ENCODE data around the gene LETMD1. TPM values are rescaled to one million over a fixed set of nuclear protein-coding genes. Genes with fewer than 3 reads are reported as not detected.
A peak's percentile ranks its signal among the peaks of the same experiment; 100 is the strongest.

LETMD1 gene
- total RNA-seq, 4 donors from 2014 or later = 62.9 to 106 (median 86.7) TPM

DNA sequence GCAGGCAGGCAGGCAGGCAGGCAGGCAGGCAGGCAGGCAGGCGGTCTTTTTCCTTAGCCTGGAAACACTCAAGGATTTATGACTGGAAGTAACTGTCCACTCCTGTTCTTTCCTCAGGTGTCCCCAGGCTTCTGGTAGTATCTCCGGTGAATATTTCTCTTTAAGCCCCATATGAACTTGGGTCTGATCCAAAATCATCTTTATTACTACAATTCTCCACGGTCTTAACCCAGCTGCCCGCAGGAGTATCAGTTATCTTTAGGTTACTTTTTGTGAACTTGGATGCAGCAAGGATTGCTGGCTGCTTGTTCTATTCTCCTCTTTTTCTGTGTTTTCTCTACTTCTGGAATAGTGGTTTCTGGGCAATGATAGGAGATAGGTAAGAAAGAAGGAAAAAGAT is 32.0 kb downstream of the LETMD1 start:
- TF ChIP-seq, protein P1, sequence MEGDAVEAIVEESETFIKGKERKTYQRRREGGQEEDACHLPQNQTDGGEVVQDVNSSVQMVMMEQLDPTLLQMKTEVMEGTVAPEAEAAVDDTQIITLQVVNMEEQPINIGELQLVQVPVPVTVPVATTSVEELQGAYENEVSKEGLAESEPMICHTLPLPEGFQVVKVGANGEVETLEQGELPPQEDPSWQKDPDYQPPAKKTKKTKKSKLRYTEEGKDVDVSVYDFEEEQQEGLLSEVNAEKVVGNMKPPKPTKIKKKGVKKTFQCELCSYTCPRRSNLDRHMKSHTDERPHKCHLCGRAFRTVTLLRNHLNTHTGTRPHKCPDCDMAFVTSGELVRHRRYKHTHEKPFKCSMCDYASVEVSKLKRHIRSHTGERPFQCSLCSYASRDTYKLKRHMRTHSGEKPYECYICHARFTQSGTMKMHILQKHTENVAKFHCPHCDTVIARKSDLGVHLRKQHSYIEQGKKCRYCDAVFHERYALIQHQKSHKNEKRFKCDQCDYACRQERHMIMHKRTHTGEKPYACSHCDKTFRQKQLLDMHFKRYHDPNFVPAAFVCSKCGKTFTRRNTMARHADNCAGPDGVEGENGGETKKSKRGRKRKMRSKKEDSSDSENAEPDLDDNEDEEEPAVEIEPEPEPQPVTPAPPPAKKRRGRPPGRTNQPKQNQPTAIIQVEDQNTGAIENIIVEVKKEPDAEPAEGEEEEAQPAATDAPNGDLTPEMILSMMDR (IDR thresholded peaks at IDR 0.05) = no peak
- no peak for TF ChIP-seq POLR2A (IDR thresholded peaks at IDR 0.05)
- Histone ChIP-seq H3K4me3 (replicated peaks in 1 of 3) (no peak overlapping the region), H3K9me3 (no peaks in the 10 kb centered on the region), H3K27ac (no peak overlapping the region), H3K36me3 (no peaks in the 10 kb centered on the region), H3K4me1 (peaks cover 15 to 18% of the 10 kb centered on the region in 2 donors), H3K27me3 (no peaks in the 10 kb centered on the region)
- no peak for DNase-seq
- WGBS, 2 donors = 82 to 83% methylated on average over 4 of the region's 4 CpGs
- intact Hi-C loops (cut with DNase I) = loop anchor here (10.0 kb wide), 2 partner anchors 95 to 155 kb away; partner anchors contain the start of genes DAZAP2 and TFCP2

DNA sequence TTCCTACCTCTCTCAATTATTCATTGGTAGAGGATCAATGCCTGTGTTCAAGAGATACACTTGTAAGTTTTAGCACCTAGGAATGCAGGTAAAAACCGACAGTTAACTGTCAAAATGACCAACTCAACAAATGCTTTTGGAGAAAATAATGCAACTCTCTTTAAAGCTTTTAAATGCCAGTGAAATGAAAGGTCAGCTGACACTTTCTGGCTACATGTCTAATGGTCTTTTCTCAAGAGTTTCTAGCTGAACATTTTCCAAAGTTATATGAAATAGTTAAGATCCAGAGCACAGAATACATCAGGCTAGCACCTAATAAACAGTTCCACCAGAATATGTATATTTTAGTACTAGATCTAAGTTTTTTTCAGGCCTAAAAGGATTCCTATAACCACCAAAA is 33.3 kb downstream of the LETMD1 start:
- H3K9me3 ChIP-seq = no peaks in the 10 kb centered on the region
- TF ChIP-seq POLR2A (IDR thresholded peaks at IDR 0.05) = no peak
- TF ChIP-seq, protein P1 (IDR thresholded peaks at IDR 0.05) = no peak
- peaks cover 15 to 18% of the 10 kb centered on the region in 2 donors for H3K4me1 ChIP-seq
- H3K27ac ChIP-seq = no peak overlapping the region
- no peak for DNase-seq
- H3K27me3 ChIP-seq = no peaks in the 10 kb centered on the region
- no peaks in the 10 kb centered on the region for H3K36me3 ChIP-seq
- intact Hi-C loops (cut with DNase I) = loop anchor here (10.0 kb wide), 2 partner anchors 93 to 153 kb away; partner anchors contain the start of genes DAZAP2 and TFCP2
- WGBS, 2 donors = 71 to 92% methylated on average over 1 of the region's 1 CpG
- no peak overlapping the region for H3K4me3 ChIP-seq (replicated peaks in 1 of 3)

DNA sequence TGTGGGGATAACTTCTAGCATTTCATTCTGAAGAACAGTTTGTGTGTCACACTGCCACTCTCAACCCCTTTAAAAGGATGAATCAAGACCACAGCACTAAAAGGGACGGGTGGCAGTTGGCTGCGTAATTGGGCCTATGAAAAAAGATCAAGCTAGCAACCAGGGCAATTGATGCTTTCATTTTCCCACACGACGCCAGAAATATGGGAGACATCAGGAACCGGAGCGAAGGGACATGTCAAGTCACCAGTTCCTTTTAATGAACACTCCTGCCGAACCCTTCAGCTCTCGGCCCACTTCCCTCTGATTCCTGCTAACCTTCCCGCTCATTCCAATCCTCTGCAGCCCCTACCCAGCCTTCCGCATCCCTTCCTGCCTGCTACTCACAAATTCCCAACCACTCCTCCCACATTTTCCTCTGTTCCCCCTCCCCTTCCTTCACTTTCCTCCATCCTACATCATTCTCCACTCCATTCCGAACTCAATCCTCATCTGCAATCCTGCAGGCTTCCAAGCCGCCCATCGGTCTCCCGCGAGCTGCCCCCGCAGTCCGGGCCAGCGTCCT is 34.5 kb downstream of the LETMD1 start:
- intact Hi-C loops (cut with DNase I) = loop anchor here (10.0 kb wide), 2 partner anchors 92 to 152 kb away; partner anchors contain the start of genes DAZAP2 and TFCP2

DNA sequence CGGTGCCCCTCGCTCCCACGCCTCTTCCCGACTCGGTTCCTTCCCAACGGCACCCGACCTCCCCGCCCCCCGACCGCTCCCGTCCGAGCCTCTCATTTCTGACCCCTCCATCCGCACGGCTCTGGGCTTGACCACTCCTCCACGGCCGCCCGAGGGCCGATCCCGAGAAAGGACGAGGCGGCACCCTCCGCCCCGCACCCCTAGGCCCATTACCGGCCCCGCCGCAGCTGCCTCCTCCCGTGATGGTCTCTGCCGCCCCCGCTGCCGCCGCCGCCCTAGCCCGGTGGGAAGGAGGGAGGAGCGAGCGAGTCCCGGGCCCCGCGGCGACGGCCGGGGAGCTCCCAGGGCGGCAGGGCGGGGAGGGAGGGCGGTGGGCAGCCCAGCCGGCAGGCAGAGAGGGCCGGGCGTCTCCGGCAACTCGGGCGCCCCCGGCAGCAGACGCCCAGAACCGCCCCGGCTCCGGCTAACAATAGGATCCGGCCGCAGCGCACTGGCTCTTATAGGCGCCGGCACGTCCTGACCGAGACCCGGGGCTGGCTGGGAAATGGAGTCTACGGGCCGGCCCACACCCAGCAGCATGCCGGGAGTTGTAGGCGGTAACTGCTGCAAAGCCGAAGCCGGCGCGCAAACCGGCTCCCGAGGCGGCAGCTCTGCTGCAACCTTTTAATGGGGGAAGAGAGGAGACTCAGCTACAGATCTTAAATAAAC is 35.2 kb downstream of the LETMD1 start, which contains the start of gene CSRNP2:
Gene CSRNP2, minus strand, starts transcription at position 471 of the 708 bp plus-strand sequence. CDS start 7,035 bp downstream, outside the sequence.
- Histone ChIP-seq H3K27me3 (no peaks in the 10 kb centered on the region), H3K27ac (peak within 1 kb of the TSS; percentile 88 to 93 (median 92)), H3K4me3 (replicated peaks in 1 of 3) (peak within 1 kb of the TSS; percentile 73 to 95 (median 88)), H3K36me3 (no peaks in the 10 kb centered on the region), H3K4me1 (peaks cover 9 to 11% of the 10 kb centered on the region in 2 donors), H3K9me3 (no peaks in the 10 kb centered on the region)
- TF ChIP-seq POLR2A (IDR thresholded peaks at IDR 0.05) = peak; percentile 98 to 100
- TF ChIP-seq, protein P1 (IDR thresholded peaks at IDR 0.05) = peak in 1 of 6 experiments; percentile 22
- intact Hi-C loops (cut with DNase I) = loop anchor here (10.0 kb wide), 2 partner anchors 92 to 152 kb away; partner anchors contain the start of genes DAZAP2 and TFCP2
- 0 to 1% methylated on average over 26 to 32 of the region's 74 CpGs for whole genome bisulfite sequencing, 2 donors
- peak; percentile 97 for DNase-seq

More for the DNA sequence above, 34.5 kb downstream of the LETMD1 start:
- Histone ChIP-seq H3K27me3 (no peaks in the 10 kb centered on the region), H3K9me3 (no peaks in the 10 kb centered on the region), H3K4me1 (peaks cover 12 to 14% of the 10 kb centered on the region in 2 donors), H3K4me3 (replicated peaks in 1 of 3) (peak overlapping the region; percentile 73 to 95 (median 88)), H3K27ac (peak overlapping the region; percentile 88 to 93 (median 92)), H3K36me3 (no peaks in the 10 kb centered on the region)
- peak in 1 of 2 donors; percentile 10 for DNase-seq
- no peak for TF ChIP-seq POLR2A (IDR thresholded peaks at IDR 0.05)
- TF ChIP-seq, protein P1 (IDR thresholded peaks at IDR 0.05) = no peak
- 5% methylated on average over 18 of the region's 18 CpGs for WGBS, 2 donors

Measured in thyroid gland (tissue), 4 donors.